Stimulated activated effector memory CD8-positive, alpha-beta T cell treated with anti-CD3 and anti-CD28 coated beads, Interleukin-12 subunit alpha, Interleukin-12 subunit beta, amount 100 ng/mL, for 72 hours (primary cell): Measurements from ENCODE around the gene ELP4.
A peak's percentile ranks its signal among the peaks of the same experiment; 100 is the strongest.

Source experiments
- ATAC-seq: fragments of 150-1000 bp; cut with Tn5 transposase; 2 replicates; pipeline ENCODE4 v1.10.0; 2021
- DNase-seq, 2 donors: peaks; one replicate each; pipeline ENCODE4 v3.0.0; 2021 to 2022; ENCODE audit warnings: low spot score in 2 of 2
- H3K27ac Mint-ChIP-seq: one replicate; pipeline ENCODE4 v1.8.0; 2022; ENCODE audit warnings: mild to moderate bottlenecking, mixed read lengths
- H3K36me3 Mint-ChIP-seq: one replicate; pipeline ENCODE4 v1.8.0; 2022; ENCODE audit warnings: mild to moderate bottlenecking, mixed read lengths
- H3K4me1 Mint-ChIP-seq: one replicate; pipeline ENCODE4 v1.8.0; 2022; ENCODE audit warnings: mixed read lengths
- H3K4me3 Mint-ChIP-seq: one replicate; pipeline ENCODE4 v1.8.0; 2022; ENCODE audit warnings: mild to moderate bottlenecking, mixed read lengths
- H3K9me3 Mint-ChIP-seq: one replicate; pipeline ENCODE4 v1.8.0; 2022; ENCODE audit warnings: mixed read lengths

ELP4 gene

GRCh38 chr11:31817054-31817620 is 307.6 kb downstream of the ELP4 start:
- H3K4me3 Mint-ChIP-seq, result peak overlapping the region; percentile 53
- no peaks in the 10 kb centered on the region for H3K36me3 Mint-ChIP-seq
- peaks cover 40% of the 10 kb centered on the region for H3K4me1 Mint-ChIP-seq
- H3K9me3 Mint-ChIP-seq, result peaks cover 1% of the 10 kb centered on the region
- ATAC-seq, result no peak
- H3K27ac Mint-ChIP-seq, result no peak overlapping the region
- no peak for DNase-seq

- ATAC-seq, result no peak
- peak in 1 of 2 donors; percentile 49 for DNase-seq
- Mint-ChIP-seq H3K4me1 (peaks cover 34% of the 10 kb centered on the region), H3K9me3 (peaks cover 3% of the 10 kb centered on the region), H3K36me3 (no peaks in the 10 kb centered on the region), H3K27ac (no peak overlapping the region), H3K4me3 (peak overlapping the region; percentile 53)
These were observed 308.3 kb downstream of the ELP4 start for GRCh38 chr11:31817621-31818424.

GRCh38 chr11:31818425-31818755 is 308.8 kb downstream of the ELP4 start:
- Mint-ChIP-seq H3K27ac (no peak overlapping the region), H3K4me1 (peaks cover 32% of the 10 kb centered on the region), H3K4me3 (peak overlapping the region; percentile 53), H3K36me3 (no peaks in the 10 kb centered on the region), H3K9me3 (peaks cover 3% of the 10 kb centered on the region)
- DNase-seq, result no peak
- no peak for ATAC-seq

GRCh38 chr11:31818874-31819331 is 309.3 kb downstream of the ELP4 start:
- no peaks in the 10 kb centered on the region for H3K36me3 Mint-ChIP-seq
- no peak for DNase-seq
- H3K9me3 Mint-ChIP-seq, result peaks cover 3% of the 10 kb centered on the region
- H3K27ac Mint-ChIP-seq, result no peak overlapping the region
- ATAC-seq, result no peak
- peaks cover 28% of the 10 kb centered on the region for H3K4me1 Mint-ChIP-seq
- H3K4me3 Mint-ChIP-seq, result no peak overlapping the region

- Mint-ChIP-seq H3K4me3 (no peak overlapping the region), H3K4me1 (peaks cover 21% of the 10 kb centered on the region), H3K36me3 (peaks cover 6% of the 10 kb centered on the region), H3K9me3 (peaks cover 3% of the 10 kb centered on the region), H3K27ac (no peak overlapping the region)
- ATAC-seq, result no peak
- DNase-seq, result no peak
These were observed 310.3 kb downstream of the ELP4 start for GRCh38 chr11:31819621-31820437.

GRCh38 chr11:31820438-31820818 is 310.9 kb downstream of the ELP4 start:
- no peak overlapping the region for H3K4me3 Mint-ChIP-seq
- DNase-seq (no peak), ATAC-seq (no peak)
- H3K27ac Mint-ChIP-seq, result no peak overlapping the region
- H3K9me3 Mint-ChIP-seq, result peaks cover 3% of the 10 kb centered on the region
- H3K36me3 Mint-ChIP-seq, result peaks cover 6% of the 10 kb centered on the region
- H3K4me1 Mint-ChIP-seq, result peaks cover 17% of the 10 kb centered on the region

- peaks cover 19% of the 10 kb centered on the region for H3K4me1 Mint-ChIP-seq
- no peak for ATAC-seq
- peaks cover 6% of the 10 kb centered on the region for H3K36me3 Mint-ChIP-seq
These were observed 311.7 kb downstream of the ELP4 start for GRCh38 chr11:31821235-31821764.

GRCh38 chr11:31821766-31822165 is 312.2 kb downstream of the ELP4 start:
- DNase-seq (no peak), ATAC-seq (no peak)
- Mint-ChIP-seq H3K36me3 (peaks cover 6% of the 10 kb centered on the region), H3K27ac (no peak overlapping the region), H3K9me3 (peaks cover 3% of the 10 kb centered on the region), H3K4me3 (no peak overlapping the region), H3K4me1 (peaks cover 17% of the 10 kb centered on the region)

More at GRCh38 chr11:31821235-31821764, 311.7 kb downstream of the ELP4 start:
- H3K9me3 Mint-ChIP-seq, result peaks cover 3% of the 10 kb centered on the region
- no peak for DNase-seq
- no peak overlapping the region for H3K4me3 Mint-ChIP-seq
- no peak overlapping the region for H3K27ac Mint-ChIP-seq

- Mint-ChIP-seq H3K27ac (no peak overlapping the region), H3K9me3 (peaks cover 3% of the 10 kb centered on the region), H3K4me3 (no peak overlapping the region), H3K36me3 (peaks cover 6% of the 10 kb centered on the region), H3K4me1 (peaks cover 15% of the 10 kb centered on the region)
- DNase-seq (no peak), ATAC-seq (no peak)
These were observed 312.8 kb downstream of the ELP4 start for GRCh38 chr11:31822175-31822926.

- no peak overlapping the region for H3K27ac Mint-ChIP-seq
- H3K36me3 Mint-ChIP-seq, result peaks cover 6% of the 10 kb centered on the region
- no peak for ATAC-seq
- H3K9me3 Mint-ChIP-seq, result peaks cover 3% of the 10 kb centered on the region
- peaks cover 18% of the 10 kb centered on the region for H3K4me1 Mint-ChIP-seq
- no peak for DNase-seq
- no peak overlapping the region for H3K4me3 Mint-ChIP-seq
These were observed 313.5 kb downstream of the ELP4 start for GRCh38 chr11:31822927-31823643.

- peaks cover 6% of the 10 kb centered on the region for H3K36me3 Mint-ChIP-seq
- H3K4me3 Mint-ChIP-seq, result no peak overlapping the region
- ATAC-seq (no peak), DNase-seq (no peak)
- peaks cover 14% of the 10 kb centered on the region for H3K4me1 Mint-ChIP-seq
- H3K27ac Mint-ChIP-seq, result no peak overlapping the region
- H3K9me3 Mint-ChIP-seq, result peaks cover 3% of the 10 kb centered on the region
These were observed 314.2 kb downstream of the ELP4 start for GRCh38 chr11:31823644-31824331.

GRCh38 chr11:31824332-31824878 is 314.8 kb downstream of the ELP4 start:
- H3K9me3 Mint-ChIP-seq, result peaks cover 3% of the 10 kb centered on the region
- H3K36me3 Mint-ChIP-seq, result peaks cover 6% of the 10 kb centered on the region
- ATAC-seq (no peak), DNase-seq (no peak)
- peaks cover 14% of the 10 kb centered on the region for H3K4me1 Mint-ChIP-seq
- no peak overlapping the region for H3K27ac Mint-ChIP-seq
- no peak overlapping the region for H3K4me3 Mint-ChIP-seq

GRCh38 chr11:31824879-31825837 is 315.6 kb downstream of the ELP4 start:
- ATAC-seq (no peak), DNase-seq (no peak)
- peaks cover 6% of the 10 kb centered on the region for H3K36me3 Mint-ChIP-seq
- no peak overlapping the region for H3K4me3 Mint-ChIP-seq
- peaks cover 14% of the 10 kb centered on the region for H3K4me1 Mint-ChIP-seq
- peaks cover 3% of the 10 kb centered on the region for H3K9me3 Mint-ChIP-seq
- no peak overlapping the region for H3K27ac Mint-ChIP-seq
